A549 treated with AZD2906 at 1 μM for 4 hours (cell line): Measurements from ENCODE around the gene IFT27. TPM values are rescaled to one million over a fixed set of nuclear protein-coding genes. Genes with fewer than 3 reads are reported as not detected.

Experiments
- total RNA-seq: library from RNA; stranded (reverse); fragments of 200-300 nt; extraction: Qiagen RNA extraction; gene quantifications from 5 replicates; pipeline ENCODE4 v1.2.3, GENCODE V29; 2022

Gene IFT27, protein sequence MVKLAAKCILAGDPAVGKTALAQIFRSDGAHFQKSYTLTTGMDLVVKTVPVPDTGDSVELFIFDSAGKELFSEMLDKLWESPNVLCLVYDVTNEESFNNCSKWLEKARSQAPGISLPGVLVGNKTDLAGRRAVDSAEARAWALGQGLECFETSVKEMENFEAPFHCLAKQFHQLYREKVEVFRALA
- total RNA-seq = 14.7 to 23.7 TPM (median 22.2 TPM) in 5 replicates

GRCh38 chr22:36775964-36776669 is at the start of gene IFT27:
Gene IFT27 (minus strand): TSS chr22:36776119. CDS start chr22:36775707, 412 bp downstream.

DNA sequence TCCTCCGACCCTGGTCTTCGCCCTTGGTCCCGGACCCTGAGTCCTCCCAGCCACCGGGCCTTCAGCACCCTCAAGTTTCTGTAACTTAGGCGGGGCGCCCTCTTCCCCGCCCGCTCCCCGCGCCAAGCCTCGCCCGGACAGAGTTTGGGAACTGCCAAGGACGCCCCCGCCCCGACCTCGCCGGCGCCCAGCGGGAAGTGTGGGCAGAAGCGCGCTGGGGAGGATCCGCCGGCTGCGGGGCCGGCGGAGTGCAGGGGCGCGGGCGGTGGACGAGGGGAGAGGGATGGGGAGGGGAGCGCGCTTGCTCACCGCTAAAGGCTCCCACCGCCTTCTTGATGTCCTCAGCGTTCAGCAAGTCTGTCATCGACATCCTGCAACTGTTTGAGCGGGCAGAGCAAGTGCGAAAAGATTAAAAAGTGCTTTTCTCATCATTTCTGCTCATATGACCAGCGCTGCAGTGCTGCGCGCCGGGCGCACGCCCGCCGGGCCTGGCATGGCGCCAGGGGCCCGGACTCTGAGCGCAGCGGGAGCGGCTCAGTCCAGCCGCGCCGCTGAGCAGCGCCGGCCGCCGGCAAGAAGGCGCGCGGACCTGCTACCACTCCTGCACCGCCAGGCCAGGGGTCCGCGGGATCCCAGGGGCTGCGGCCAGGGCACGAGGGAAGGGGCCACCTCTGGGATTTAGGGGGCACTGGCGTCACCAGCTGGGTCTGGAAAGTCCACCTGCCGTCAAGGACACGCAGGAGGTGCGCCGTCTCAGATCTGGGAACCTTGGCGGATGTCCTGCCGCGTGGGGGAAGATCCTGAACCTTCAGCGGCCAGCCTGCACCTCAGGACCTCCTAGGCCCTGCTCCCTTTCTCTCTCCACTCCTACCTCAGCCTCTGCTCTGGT is 41.0 kb upstream of the IFT27 start, which contains the start of gene PVALB:
Gene PVALB, minus strand, starts transcription at position 400 of the 889 bp plus-strand sequence. Its CDS starts 30 bp downstream, at position 370.

Other genes starting within 250 kb of the IFT27 start
- gene EIF3D, start 247.0 kb downstream of the IFT27 start, total RNA-seq = 146 to 221 TPM (median 152 TPM) in 5 replicates
- gene CACNG2, start 72.4 kb downstream of the IFT27 start, total RNA-seq = not detected in 5 replicates
- gene PVALB, start 40.9 kb upstream of the IFT27 start, total RNA-seq = not detected in 5 replicates
- 0.06 to 0.26 TPM (median 0.08 TPM) in 5 replicates for gene NCF4, start 84.9 kb upstream of the IFT27 start, total RNA-seq
- 0.02 TPM in 1 of 5 replicates, not detected in the others for gene CSF2RB, start 137.5 kb upstream of the IFT27 start, total RNA-seq
- gene TST, start 243.3 kb upstream of the IFT27 start, total RNA-seq = 45.4 to 63.9 TPM (median 58.5 TPM) in 5 replicates
- 44.5 to 79.5 TPM (median 74.6 TPM) in 5 replicates for gene MPST, start 243.6 kb upstream of the IFT27 start, total RNA-seq